ENCODE measurements around the gene GPR141.

DNA sequence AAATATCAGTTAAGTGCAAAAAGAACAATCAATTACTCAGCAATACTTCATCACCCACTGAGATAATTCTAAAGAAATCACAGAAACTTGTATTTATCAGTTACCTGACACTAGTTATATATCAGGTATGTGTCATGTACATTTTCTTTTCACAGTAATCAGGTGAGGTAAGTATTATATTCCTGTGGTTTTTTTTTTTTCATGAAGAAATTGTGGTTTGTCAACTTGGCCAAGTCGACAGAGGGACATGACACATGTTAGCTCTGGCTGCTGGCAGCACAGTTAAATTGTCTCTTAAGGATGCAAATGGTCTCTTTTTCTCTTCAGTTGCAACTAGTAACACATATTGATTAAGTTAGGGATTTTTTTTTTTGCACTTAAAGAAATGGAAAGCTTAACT is 13.7 kb upstream of the GPR141 start:
- TF ChIP-seq PPARA (CRISPR knock-in tag; IDR thresholded peaks at IDR 0.05; ENCODE audit: borderline replicate concordance) (no peak), ARNTL (CRISPR knock-in tag; IDR thresholded peaks at IDR 0.05; ENCODE audit: borderline replicate concordance, low read depth) (no peak), TCF4 (CRISPR knock-in tag; IDR thresholded peaks at IDR 0.05; ENCODE audit: borderline replicate concordance) (no peak), ZNF70 (CRISPR knock-in tag; IDR thresholded peaks at IDR 0.05) (no peak), ZFP30 (CRISPR knock-in tag; IDR thresholded peaks at IDR 0.05) (no peak), ESRRG (CRISPR knock-in tag; IDR thresholded peaks at IDR 0.05) (no peak), RARB (CRISPR knock-in tag; IDR thresholded peaks at IDR 0.05) (no peak)
- TF ChIP-seq, protein P1, sequence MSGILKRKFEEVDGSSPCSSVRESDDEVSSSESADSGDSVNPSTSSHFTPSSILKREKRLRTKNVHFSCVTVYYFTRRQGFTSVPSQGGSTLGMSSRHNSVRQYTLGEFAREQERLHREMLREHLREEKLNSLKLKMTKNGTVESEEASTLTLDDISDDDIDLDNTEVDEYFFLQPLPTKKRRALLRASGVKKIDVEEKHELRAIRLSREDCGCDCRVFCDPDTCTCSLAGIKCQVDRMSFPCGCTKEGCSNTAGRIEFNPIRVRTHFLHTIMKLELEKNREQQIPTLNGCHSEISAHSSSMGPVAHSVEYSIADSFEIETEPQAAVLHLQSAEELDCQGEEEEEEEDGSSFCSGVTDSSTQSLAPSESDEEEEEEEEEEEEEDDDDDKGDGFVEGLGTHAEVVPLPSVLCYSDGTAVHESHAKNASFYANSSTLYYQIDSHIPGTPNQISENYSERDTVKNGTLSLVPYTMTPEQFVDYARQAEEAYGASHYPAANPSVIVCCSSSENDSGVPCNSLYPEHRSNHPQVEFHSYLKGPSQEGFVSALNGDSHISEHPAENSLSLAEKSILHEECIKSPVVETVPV (CRISPR knock-in tag; IDR thresholded peaks at IDR 0.05): no peak
- TF ChIP-seq, protein P2, sequence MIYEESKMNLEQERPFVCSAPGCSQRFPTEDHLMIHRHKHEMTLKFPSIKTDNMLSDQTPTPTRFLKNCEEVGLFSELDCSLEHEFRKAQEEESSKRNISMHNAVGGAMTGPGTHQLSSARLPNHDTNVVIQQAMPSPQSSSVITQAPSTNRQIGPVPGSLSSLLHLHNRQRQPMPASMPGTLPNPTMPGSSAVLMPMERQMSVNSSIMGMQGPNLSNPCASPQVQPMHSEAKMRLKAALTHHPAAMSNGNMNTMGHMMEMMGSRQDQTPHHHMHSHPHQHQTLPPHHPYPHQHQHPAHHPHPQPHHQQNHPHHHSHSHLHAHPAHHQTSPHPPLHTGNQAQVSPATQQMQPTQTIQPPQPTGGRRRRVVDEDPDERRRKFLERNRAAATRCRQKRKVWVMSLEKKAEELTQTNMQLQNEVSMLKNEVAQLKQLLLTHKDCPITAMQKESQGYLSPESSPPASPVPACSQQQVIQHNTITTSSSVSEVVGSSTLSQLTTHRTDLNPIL (CRISPR knock-in tag; IDR thresholded peaks at IDR 0.05; ENCODE audit: low read depth): no peak
- TF ChIP-seq, protein P3, sequence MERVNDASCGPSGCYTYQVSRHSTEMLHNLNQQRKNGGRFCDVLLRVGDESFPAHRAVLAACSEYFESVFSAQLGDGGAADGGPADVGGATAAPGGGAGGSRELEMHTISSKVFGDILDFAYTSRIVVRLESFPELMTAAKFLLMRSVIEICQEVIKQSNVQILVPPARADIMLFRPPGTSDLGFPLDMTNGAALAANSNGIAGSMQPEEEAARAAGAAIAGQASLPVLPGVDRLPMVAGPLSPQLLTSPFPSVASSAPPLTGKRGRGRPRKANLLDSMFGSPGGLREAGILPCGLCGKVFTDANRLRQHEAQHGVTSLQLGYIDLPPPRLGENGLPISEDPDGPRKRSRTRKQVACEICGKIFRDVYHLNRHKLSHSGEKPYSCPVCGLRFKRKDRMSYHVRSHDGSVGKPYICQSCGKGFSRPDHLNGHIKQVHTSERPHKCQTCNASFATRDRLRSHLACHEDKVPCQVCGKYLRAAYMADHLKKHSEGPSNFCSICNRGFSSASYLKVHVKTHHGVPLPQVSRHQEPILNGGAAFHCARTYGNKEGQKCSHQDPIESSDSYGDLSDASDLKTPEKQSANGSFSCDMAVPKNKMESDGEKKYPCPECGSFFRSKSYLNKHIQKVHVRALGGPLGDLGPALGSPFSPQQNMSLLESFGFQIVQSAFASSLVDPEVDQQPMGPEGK (CRISPR knock-in tag; IDR thresholded peaks at IDR 0.05; ENCODE audit: borderline replicate concordance): no peak
